CD4-positive, alpha-beta T cell (primary cell): ENCODE data around the gene DUOX2. TPM values are rescaled to one million over a fixed set of nuclear protein-coding genes. Genes with fewer than 3 reads are reported as not detected.

Experiments
- ATAC-seq: fragments of 200-7000 bp; cut with Tn5 transposase; one replicate; pipeline ENCODE4 v1.10.0; 2022; ENCODE audit warnings: mild to moderate bottlenecking; ENCODE audit not compliant: poor library complexity
- CTCF ChIA-PET: fragments of 350-600 bp; sonication (Branson Sonifier 250); formaldehyde crosslinking; loops from one replicate; lab custom pipeline; 2021; ENCODE audit warnings: antibody characterized with exemption, inconsistent platforms; lab: Charles Lee
- POLR2A ChIA-PET: fragments of 350-600 bp; sonication (Branson Sonifier 250); formaldehyde crosslinking; loops from one replicate; lab custom pipeline; 2021; ENCODE audit warnings: antibody characterized with exemption, inconsistent platforms; lab: Charles Lee
- DNase-seq, 14 experiments: peaks; one replicate each; pipeline ENCODE4 v3.0.0-alpha.2; 2013 to 2020; ENCODE audit warnings: mixed read lengths in 2 of 14
- H3K27ac ChIP-seq, 2 donors: one replicate each; pipeline versions ENCODE4 v1.5.1 to v1.7.0; 2013; ENCODE audit warnings: low read length in 2 of 2, low read depth in 1 of 2, mild to moderate bottlenecking in 1 of 2
- H3K27me3 ChIP-seq, 2 experiments: 1 replicate in 1 of 2; 2 replicates in 1 of 2; pipeline versions ENCODE4 v1.6.1 to v1.7.0; 2013; ENCODE audit warnings: low read length in 2 of 2, control low read depth in 1 of 2, mild to moderate bottlenecking in 1 of 2, moderate library complexity in 1 of 2; ENCODE audit not compliant: insufficient read depth in 2 of 2, control insufficient read depth in 1 of 2
- H3K36me3 ChIP-seq: one replicate; pipeline ENCODE4 v1.6.1; 2013; ENCODE audit warnings: low read length, control low read depth; ENCODE audit not compliant: insufficient read depth
- H3K4me1 ChIP-seq: one replicate; pipeline ENCODE4 v1.6.1; 2013; ENCODE audit warnings: low read length, control low read depth; ENCODE audit not compliant: insufficient read depth
- H3K4me3 ChIP-seq: one replicate; pipeline ENCODE4 v1.5.1; 2013; ENCODE audit warnings: mild to moderate bottlenecking, low read length, moderate library complexity
- H3K9me3 ChIP-seq, 2 experiments: 1 replicate in 1 of 2; 2 replicates in 1 of 2; pipeline versions ENCODE4 v1.6.1 to v1.7.0; 2013; ENCODE audit warnings: low read length in 2 of 2, mild to moderate bottlenecking in 2 of 2, control low read depth in 1 of 2, moderate library complexity in 1 of 2; ENCODE audit not compliant: control insufficient read depth in 1 of 2, insufficient read depth in 1 of 2
- H3K27ac Mint-ChIP-seq: one replicate; pipeline ENCODE4 v1.8.0; 2020; ENCODE audit warnings: mixed read lengths
- H3K27me3 Mint-ChIP-seq: one replicate; pipeline ENCODE4 v1.8.0; 2021; ENCODE audit warnings: mixed read lengths
- H3K36me3 Mint-ChIP-seq: one replicate; pipeline ENCODE4 v1.8.0; 2021; ENCODE audit warnings: low read depth, mixed read lengths
- H3K4me1 Mint-ChIP-seq: one replicate; pipeline ENCODE4 v1.8.0; 2021; ENCODE audit warnings: low read depth, mixed read lengths
- H3K4me3 Mint-ChIP-seq: one replicate; pipeline ENCODE4 v1.8.0; 2020; ENCODE audit warnings: mild to moderate bottlenecking, mixed read lengths
- H3K9me3 Mint-ChIP-seq: one replicate; pipeline ENCODE4 v1.8.0; 2020; ENCODE audit warnings: mixed read lengths
- CTCF ChIP-seq: fragments of 200-600 bp; IDR thresholded peaks from one replicate; pipeline ENCODE4 v1.8.0; 2022; ENCODE audit warnings: antibody characterized with exemption, mild to moderate bottlenecking
- intact Hi-C, 2 experiments: fragments of 100-400 bp; cut with DNase I in 1 of 2; cut with micrococcal nuclease in 1 of 2; formaldehyde crosslinking; loops; one replicate each; pipeline versions ENCODE4 v1.15.1 to v1.9.0; 2023 to 2025; cut with DNase I, micrococcal nuclease
- total RNA-seq, 174 experiments: library from RNA in 2 of 174; stranded (reverse) in 2 of 174; gene quantifications; one replicate each; pipeline ENCODE4 v1.2.3 and lab custom pipeline; 2021 to 2026

DUOX2 gene
- total RNA-seq, 2 experiments from 2014 or later = 0.05 to 0.08 TPM

- TF ChIP-seq CTCF = no peak
- ChIA-PET CTCF (interaction anchor here (0.8 kb wide), 1 partner anchor 23 kb away, joined by 3 read pairs; no protein-coding TSS in a partner anchor), POLR2A (no interaction called here)
- Histone ChIP-seq H3K36me3 (no peaks in the 10 kb centered on the region), H3K9me3 (no peaks in the 10 kb centered on the region), H3K4me3 (no peak overlapping the region), H3K4me1 (peaks cover 8% of the 10 kb centered on the region), H3K27ac (no peak overlapping the region), H3K27me3 (peaks cover 11 to 14% of the 10 kb centered on the region in 2 experiments)
- Mint-ChIP-seq H3K4me1 (peaks cover 7% of the 10 kb centered on the region), H3K27me3 (peaks cover 15% of the 10 kb centered on the region), H3K36me3 (no peaks in the 10 kb centered on the region), H3K9me3 (no peaks in the 10 kb centered on the region), H3K4me3 (no peak overlapping the region), H3K27ac (no peak overlapping the region)
- intact Hi-C loops = no loop called here
- ATAC-seq (no peak), DNase-seq (no peak)
Measured at GRCh38 chr15:45140557-45141250, 26.7 kb upstream of the DUOX2 start.

GRCh38 chr15:45139770-45140169 is 25.8 kb upstream of the DUOX2 start:
- H3K27ac ChIP-seq = no peak overlapping the region
- no peaks in the 10 kb centered on the region for H3K9me3 ChIP-seq
- no peak overlapping the region for H3K4me3 ChIP-seq
- peaks cover 14 to 18% of the 10 kb centered on the region in 2 experiments for H3K27me3 ChIP-seq
- Mint-ChIP-seq H3K36me3 (no peaks in the 10 kb centered on the region), H3K27me3 (peaks cover 18% of the 10 kb centered on the region), H3K4me1 (peaks cover 9% of the 10 kb centered on the region), H3K4me3 (no peak overlapping the region), H3K9me3 (no peaks in the 10 kb centered on the region), H3K27ac (no peak overlapping the region)
- ChIA-PET CTCF (no interaction called here), POLR2A (no interaction called here)
- intact Hi-C loops = no loop called here
- no peak for TF ChIP-seq CTCF
- DNase-seq (no peak), ATAC-seq (no peak)
- H3K36me3 ChIP-seq = no peaks in the 10 kb centered on the region
- peaks cover 15% of the 10 kb centered on the region for H3K4me1 ChIP-seq

- Histone ChIP-seq H3K27ac (no peak overlapping the region), H3K9me3 (no peaks in the 10 kb centered on the region), H3K36me3 (no peaks in the 10 kb centered on the region), H3K27me3 (peaks cover 21 to 25% of the 10 kb centered on the region in 2 experiments), H3K4me1 (peaks cover 18% of the 10 kb centered on the region), H3K4me3 (no peak overlapping the region)
- H3K4me3 Mint-ChIP-seq = no peak overlapping the region
- ChIA-PET POLR2A (no interaction called here), CTCF (no interaction called here)
- H3K27me3 Mint-ChIP-seq = peaks cover 25% of the 10 kb centered on the region
- no peaks in the 10 kb centered on the region for H3K36me3 Mint-ChIP-seq
- no peak for TF ChIP-seq CTCF
- no peak overlapping the region for H3K27ac Mint-ChIP-seq
- ATAC-seq (no peak), DNase-seq (no peak)
- H3K4me1 Mint-ChIP-seq = peaks cover 16% of the 10 kb centered on the region
- intact Hi-C loops = no loop called here
- H3K9me3 Mint-ChIP-seq = no peaks in the 10 kb centered on the region
Measured at GRCh38 chr15:45138814-45139765, 25.1 kb upstream of the DUOX2 start.
